K562 (cell line): ENCODE measurements around the gene SLC17A9. TPM values are rescaled to one million over a fixed set of nuclear protein-coding genes. Genes with fewer than 3 reads are reported as not detected.
A peak's percentile ranks its signal among the peaks of the same experiment; 100 is the strongest.

ENCODE experiments used
- CBFB ChIP-seq: sonication (generic); formaldehyde crosslinking; IDR thresholded peaks from 2 replicates; pipeline ENCODE4 v1.4.0; 2020; ENCODE audit warnings: mild to moderate bottlenecking, missing genetic modification reagents
- DDX20 ChIP-seq: fragments of 450-650 bp; IDR thresholded peaks from 2 replicates; pipeline ENCODE4 v1.6.1; 2016; ENCODE audit warnings: missing genetic modification characterization, low read depth, mild to moderate bottlenecking, missing compliant biosample characterization, moderate library complexity
- EHMT2 ChIP-seq: fragments of 450-650 bp; IDR thresholded peaks from 2 replicates; pipeline ENCODE4 v1.6.1; 2018; ENCODE audit warnings: antibody characterized with exemption
- HLTF ChIP-seq: fragments of 450-650 bp; IDR thresholded peaks from 2 replicates; pipeline ENCODE4 v1.6.1; 2016
- KAT7 ChIP-seq: sonication (generic); formaldehyde crosslinking; IDR thresholded peaks from 2 replicates; pipeline ENCODE4 v1.8.0; 2022; ENCODE audit warnings: missing genetic modification reagents, mild to moderate bottlenecking, borderline replicate concordance
- KAT8 ChIP-seq: fragments of 450-650 bp; IDR thresholded peaks from 2 replicates; pipeline ENCODE4 v1.6.1; 2016; ENCODE audit warnings: low read depth, mild to moderate bottlenecking
- PCBP1 ChIP-seq: fragments of 200-400 bp; formaldehyde crosslinking; IDR thresholded peaks from 2 replicates; pipeline ENCODE4 v1.6.1; 2018; ENCODE audit warnings: mild to moderate bottlenecking, low read depth, low read length; ENCODE audit not compliant: poor library complexity, severe bottlenecking
- PHB ChIP-seq: fragments of 250-450 bp; sonication (Bioruptor Pico); IDR thresholded peaks from 2 replicates; pipeline ENCODE4 v1.5.0; 2021
- POU5F1 ChIP-seq: fragments of 150-350 bp; IDR thresholded peaks from 2 replicates; pipeline ENCODE4 v1.6.1; 2014; ENCODE audit warnings: borderline replicate concordance, low read length, low read depth, mild to moderate bottlenecking; ENCODE audit not compliant: partially characterized antibody
- RBFOX2 ChIP-seq: fragments of 200-400 bp; formaldehyde crosslinking; IDR thresholded peaks from 2 replicates; pipeline ENCODE4 v1.6.1; 2017; ENCODE audit warnings: low read depth, mild to moderate bottlenecking, low read length, moderate library complexity
- ZNF354B ChIP-seq: fragments of 250-450 bp; sonication (Bioruptor Pico); IDR thresholded peaks from 2 replicates; pipeline ENCODE4 v1.4.0; 2020
- polyA plus RNA-seq, 8 experiments: library from polyadenylated mRNA; depleted of rRNA in 4 of 8; stranded (reverse) in 5 of 8; unstranded in 3 of 8; fragments of >200 nt; fragmentation: Nextera tagmentation in 2 of 8; fragmentation: Illumina TruSeq in 1 of 8; extraction: Ambion mirVana in 2 of 8; extraction: Trizol in 1 of 8; gene quantifications; 2 replicates each; pipeline versions ENCODE4 v1.2.1 to v1.2.3, GENCODE V29; 2011 to 2014; ENCODE audit warnings: inconsistent platforms in 1 of 8, missing spikeins in 1 of 8
- total RNA-seq, 7 experiments: library from RNA; depleted of rRNA in 6 of 7; stranded (reverse); fragments of >200 nt in 6 of 7; fragmentation: Illumina TruSeq in 2 of 7; extraction: Trizol in 2 of 7; gene quantifications; 2 replicates each; pipeline versions ENCODE4 v1.2.1 to v1.2.3, GENCODE V29; 2011 to 2021; ENCODE audit warnings: low replicate concordance in 1 of 7
- TF ChIP-seq, protein P1 (sequence below): fragments of 450-650 bp; IDR thresholded peaks from 2 replicates; pipeline ENCODE4 v1.6.1; 2016; ENCODE audit warnings: mild to moderate bottlenecking
- TF ChIP-seq, protein P2 (sequence below): fragments of 250-450 bp; sonication (Bioruptor Pico); IDR thresholded peaks from 2 replicates; pipeline ENCODE4 v1.8.0; 2022; ENCODE audit warnings: inconsistent platforms

Gene SLC17A9
- total and polyA plus RNA-seq, 9 of the 15 experiments (the other 6 are each of a cell fraction or from before 2014, with no cell fraction given) = 0.04 to 0.31 TPM; not detected in 7

DNA sequence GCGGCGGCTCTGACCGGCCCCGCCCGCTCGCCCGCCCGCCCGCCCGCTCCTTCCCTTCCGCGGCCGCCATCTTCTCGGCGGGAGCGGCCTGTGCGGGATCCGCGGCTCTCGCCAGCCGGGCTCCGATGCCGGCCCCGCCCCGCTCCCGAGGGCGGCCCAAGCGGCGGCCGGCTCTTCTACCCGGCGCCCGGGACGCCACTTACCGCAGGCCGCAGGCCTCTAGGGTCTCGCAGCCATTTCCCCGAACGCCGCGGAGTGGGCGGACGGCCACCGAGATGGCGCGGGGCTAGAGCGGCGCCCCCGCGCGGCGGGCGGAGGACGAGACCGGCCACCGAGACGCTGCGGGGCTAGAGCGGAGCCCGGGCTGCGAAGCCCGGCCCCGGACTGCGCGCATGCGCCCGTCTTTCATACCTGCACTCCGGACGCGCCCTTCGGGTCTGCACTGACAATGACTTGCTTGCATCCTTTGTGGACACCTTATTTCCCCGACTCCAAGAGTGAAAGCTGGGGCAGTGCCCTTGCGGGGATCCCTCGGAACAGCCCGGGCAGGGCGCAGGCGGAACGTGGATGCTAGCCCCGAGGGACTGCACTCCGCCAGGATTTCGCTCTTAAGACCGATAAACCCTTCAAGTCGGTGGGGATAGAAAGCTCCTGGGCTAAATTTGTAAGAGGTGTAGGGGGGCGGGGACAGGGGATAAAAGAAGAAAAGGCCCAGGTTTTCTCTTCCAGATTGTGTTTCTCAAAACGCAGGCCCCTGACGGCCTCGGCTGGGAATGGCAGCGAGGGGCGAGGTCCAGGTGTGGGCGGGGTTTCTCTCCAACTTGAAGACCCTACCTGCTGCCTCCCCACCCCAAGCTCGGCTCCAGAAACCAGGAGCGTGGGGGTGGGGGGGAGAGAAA lies 26.0 kb upstream of the SLC17A9 start, which contains the start of gene DIDO1 (continued):
- TF ChIP-seq, protein P1, sequence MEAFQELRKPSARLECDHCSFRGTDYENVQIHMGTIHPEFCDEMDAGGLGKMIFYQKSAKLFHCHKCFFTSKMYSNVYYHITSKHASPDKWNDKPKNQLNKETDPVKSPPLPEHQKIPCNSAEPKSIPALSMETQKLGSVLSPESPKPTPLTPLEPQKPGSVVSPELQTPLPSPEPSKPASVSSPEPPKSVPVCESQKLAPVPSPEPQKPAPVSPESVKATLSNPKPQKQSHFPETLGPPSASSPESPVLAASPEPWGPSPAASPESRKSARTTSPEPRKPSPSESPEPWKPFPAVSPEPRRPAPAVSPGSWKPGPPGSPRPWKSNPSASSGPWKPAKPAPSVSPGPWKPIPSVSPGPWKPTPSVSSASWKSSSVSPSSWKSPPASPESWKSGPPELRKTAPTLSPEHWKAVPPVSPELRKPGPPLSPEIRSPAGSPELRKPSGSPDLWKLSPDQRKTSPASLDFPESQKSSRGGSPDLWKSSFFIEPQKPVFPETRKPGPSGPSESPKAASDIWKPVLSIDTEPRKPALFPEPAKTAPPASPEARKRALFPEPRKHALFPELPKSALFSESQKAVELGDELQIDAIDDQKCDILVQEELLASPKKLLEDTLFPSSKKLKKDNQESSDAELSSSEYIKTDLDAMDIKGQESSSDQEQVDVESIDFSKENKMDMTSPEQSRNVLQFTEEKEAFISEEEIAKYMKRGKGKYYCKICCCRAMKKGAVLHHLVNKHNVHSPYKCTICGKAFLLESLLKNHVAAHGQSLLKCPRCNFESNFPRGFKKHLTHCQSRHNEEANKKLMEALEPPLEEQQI = no peak
- TF ChIP-seq KAT8 (no peak), HLTF (no peak), POU5F1 (no peak), RBFOX2 (peak; percentile 91), PHB (CRISPR knock-in tag) (no peak), CBFB (CRISPR knock-in tag) (no peak), PCBP1 (no peak), ZNF354B (CRISPR knock-in tag) (no peak), EHMT2 (no peak), KAT7 (peak; percentile 70), DDX20 (tag) (no peak)
- TF ChIP-seq, protein P2, sequence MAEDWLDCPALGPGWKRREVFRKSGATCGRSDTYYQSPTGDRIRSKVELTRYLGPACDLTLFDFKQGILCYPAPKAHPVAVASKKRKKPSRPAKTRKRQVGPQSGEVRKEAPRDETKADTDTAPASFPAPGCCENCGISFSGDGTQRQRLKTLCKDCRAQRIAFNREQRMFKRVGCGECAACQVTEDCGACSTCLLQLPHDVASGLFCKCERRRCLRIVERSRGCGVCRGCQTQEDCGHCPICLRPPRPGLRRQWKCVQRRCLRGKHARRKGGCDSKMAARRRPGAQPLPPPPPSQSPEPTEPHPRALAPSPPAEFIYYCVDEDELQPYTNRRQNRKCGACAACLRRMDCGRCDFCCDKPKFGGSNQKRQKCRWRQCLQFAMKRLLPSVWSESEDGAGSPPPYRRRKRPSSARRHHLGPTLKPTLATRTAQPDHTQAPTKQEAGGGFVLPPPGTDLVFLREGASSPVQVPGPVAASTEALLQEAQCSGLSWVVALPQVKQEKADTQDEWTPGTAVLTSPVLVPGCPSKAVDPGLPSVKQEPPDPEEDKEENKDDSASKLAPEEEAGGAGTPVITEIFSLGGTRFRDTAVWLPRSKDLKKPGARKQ = no peak
